H54 (cell line): Measurements from ENCODE around the gene DOCK7.
"Not testable (repeated sequence)": the region's sequence is repeated elsewhere in the genome, so short reads cannot be mapped to it uniquely, and the experiment has no call there.

ENCODE experiments used
- DNase-seq: peaks from one replicate; pipeline ENCODE4 v3.0.0; 2011; ENCODE audit warnings: low spot score, mixed read lengths; ENCODE audit not compliant: insufficient read length
- FAIRE-seq: peaks from 3 replicates; lab custom pipeline; 2011; peaks lifted over from hg19 to GRCh38; lab: Jason Lieb, UNC
- POLR2A ChIP-seq: IDR thresholded peaks from 2 replicates; pipeline ENCODE4 v1.6.1; 2011; ENCODE audit warnings: low read depth, mild to moderate bottlenecking, low read length

The DOCK7 gene, protein sequence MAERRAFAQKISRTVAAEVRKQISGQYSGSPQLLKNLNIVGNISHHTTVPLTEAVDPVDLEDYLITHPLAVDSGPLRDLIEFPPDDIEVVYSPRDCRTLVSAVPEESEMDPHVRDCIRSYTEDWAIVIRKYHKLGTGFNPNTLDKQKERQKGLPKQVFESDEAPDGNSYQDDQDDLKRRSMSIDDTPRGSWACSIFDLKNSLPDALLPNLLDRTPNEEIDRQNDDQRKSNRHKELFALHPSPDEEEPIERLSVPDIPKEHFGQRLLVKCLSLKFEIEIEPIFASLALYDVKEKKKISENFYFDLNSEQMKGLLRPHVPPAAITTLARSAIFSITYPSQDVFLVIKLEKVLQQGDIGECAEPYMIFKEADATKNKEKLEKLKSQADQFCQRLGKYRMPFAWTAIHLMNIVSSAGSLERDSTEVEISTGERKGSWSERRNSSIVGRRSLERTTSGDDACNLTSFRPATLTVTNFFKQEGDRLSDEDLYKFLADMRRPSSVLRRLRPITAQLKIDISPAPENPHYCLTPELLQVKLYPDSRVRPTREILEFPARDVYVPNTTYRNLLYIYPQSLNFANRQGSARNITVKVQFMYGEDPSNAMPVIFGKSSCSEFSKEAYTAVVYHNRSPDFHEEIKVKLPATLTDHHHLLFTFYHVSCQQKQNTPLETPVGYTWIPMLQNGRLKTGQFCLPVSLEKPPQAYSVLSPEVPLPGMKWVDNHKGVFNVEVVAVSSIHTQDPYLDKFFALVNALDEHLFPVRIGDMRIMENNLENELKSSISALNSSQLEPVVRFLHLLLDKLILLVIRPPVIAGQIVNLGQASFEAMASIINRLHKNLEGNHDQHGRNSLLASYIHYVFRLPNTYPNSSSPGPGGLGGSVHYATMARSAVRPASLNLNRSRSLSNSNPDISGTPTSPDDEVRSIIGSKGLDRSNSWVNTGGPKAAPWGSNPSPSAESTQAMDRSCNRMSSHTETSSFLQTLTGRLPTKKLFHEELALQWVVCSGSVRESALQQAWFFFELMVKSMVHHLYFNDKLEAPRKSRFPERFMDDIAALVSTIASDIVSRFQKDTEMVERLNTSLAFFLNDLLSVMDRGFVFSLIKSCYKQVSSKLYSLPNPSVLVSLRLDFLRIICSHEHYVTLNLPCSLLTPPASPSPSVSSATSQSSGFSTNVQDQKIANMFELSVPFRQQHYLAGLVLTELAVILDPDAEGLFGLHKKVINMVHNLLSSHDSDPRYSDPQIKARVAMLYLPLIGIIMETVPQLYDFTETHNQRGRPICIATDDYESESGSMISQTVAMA (N-terminal part only)

DNA sequence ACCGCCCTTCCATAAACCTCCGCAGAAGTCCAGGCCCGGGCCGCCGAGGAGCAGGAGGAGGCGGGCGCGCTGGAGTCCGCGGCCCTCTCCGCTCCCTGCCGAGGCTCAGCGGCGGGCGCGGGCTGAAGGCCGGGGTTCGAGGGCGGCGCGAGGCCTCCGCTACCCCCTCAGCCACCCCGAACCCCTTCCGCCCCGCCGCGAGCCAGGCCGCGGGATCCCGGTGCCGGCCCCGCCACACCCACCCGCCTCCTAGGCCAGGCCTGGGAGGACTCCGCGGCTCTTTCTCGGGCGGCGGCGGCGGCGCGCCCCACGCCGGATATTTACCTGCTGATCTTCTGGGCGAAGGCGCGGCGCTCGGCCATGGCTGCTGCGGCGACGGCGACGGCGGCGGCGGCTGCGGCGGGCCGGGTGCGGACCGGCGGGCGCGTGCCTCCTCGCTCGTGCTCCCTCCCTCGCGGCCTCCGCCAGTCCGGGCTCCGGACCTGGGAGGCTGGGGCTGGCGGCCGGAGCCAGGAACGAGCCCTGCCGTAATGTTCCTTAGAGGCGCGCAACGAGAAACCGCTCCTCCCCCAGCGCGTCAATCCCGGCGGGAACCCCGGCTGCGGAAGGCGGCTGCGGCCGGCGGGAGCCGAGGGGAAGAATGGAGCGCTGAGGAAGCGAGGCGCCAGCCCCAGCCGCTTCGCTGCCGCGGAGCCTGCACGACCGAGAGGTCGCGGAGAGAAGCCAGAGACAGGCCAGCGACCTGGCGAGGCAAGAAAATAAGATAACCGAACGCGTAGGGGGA lies at the start of gene DOCK7:
DOCK7 (minus strand) TSS at position 484 of the 784 bp plus-strand sequence; CDS start at position 362, 122 bp downstream.
- FAIRE-seq (no peak), DNase-seq (peak; percentile 59)
- peak; percentile 74 for TF ChIP-seq POLR2A

DNA sequence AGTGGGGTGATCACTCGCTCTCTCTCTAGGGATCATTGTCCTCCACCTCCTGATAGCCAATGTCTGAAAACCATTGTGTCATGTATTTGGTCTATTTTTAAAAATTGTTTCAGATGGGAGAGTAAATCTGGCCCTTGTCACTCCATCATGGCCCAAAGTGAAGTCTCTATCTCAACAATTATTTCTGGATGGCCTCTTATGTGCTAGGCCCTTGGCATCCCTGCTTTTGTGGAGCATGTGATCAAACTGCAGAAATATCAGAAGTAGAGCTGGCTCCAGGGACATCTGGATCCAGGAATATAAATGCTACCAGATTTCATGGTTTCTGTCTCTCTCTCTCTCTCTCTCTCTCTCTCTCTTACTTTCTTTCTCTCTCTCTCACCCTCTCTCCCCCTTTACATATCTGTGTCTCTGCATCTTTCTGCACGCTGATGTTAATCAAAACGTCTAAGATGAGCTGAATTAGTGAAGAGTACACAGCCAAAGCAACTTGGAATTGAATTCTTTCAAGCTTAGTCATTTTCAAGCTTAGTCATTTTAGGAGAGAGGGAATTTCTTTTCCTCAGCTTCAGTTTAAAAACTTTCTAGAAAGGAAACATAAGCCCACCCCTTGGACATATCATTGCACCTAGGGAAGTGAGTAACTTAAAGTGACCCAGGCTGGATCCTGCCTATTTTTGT lies 47.4 kb upstream of the DOCK7 start:
- DNase-seq (peak; percentile 19), FAIRE-seq (peak; percentile 84)
- TF ChIP-seq POLR2A: no peak

DNA sequence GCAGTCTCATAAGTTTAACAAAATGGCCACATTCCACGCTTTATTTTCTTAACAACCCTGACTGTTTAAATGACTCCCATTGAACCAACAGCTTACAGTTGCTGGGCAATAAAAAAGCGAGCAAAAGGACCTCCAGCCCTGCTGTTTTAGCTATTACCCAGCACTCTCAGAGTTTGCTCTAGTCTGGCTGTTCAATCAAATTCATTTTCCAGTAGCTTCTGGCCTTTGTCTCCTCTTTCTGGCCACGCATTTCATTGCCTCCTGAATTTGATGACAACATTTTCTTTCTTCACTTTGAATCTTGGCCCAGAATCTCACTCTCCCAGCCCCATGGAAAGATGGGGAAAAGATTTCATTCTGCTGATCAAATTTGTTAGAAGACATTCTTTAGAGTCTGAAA lies 44.1 kb upstream of the DOCK7 start:
- TF ChIP-seq POLR2A: no peak
- FAIRE-seq (peak; percentile 11), DNase-seq (no peak)

DNA sequence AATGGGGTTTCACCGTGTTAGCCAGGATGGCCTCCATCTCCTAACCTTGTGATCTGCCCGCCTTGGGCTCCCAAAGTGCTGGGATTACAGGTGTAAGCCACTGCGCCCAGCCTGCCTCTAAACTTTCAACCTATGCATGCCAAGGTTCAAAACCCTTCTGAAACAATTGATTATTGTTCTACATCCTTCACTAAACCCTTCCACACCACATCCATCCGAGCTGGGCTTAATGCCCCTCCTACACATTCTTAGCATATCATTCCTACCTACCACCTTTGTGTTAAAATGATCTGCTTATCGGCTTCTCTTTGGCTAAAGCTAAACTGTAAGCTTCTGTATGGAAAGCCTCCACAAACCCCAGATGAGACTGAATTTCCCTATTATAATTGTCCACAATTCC lies 40.8 kb upstream of the DOCK7 start:
- TF ChIP-seq POLR2A: no peak
- DNase-seq (no peak), FAIRE-seq (no peak)

DNA sequence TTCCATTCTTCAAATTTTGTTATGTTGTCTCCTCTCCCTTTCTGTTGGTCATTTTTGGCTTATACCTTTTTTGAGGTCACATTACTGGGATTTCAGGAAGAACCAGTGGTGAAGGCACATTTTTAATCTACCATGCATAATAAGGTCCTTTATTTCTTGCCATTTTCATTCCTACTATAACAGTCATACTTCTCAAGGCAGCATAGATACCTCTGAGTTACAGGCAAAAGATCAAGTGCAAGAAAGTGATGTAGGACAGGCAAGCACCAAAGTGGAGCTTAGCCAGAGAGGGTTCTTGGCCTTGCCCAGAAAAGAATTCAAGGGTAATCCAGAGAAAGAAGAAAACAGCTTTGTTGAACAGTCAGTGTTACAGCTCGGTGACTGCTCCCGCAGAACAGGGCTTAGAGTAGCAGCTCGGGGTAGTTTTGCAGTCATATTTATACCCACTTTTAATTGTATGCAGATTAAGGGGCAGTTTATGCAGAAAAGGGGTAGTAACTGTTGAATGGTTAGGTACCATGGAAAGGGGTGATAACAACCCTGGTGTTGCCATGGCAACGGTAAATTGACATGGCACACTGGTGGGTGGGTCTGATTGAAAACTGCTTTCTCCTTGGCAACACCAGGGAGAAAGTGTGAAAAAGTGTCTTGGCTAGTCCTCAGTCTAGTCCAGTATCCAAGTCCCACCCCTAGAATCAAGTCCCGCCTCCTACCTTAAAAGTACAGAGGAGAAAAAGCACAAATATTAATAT lies 39.6 kb upstream of the DOCK7 start:
- DNase-seq: no peak
- peak; percentile 6 for FAIRE-seq
- no peak for TF ChIP-seq POLR2A

DNA sequence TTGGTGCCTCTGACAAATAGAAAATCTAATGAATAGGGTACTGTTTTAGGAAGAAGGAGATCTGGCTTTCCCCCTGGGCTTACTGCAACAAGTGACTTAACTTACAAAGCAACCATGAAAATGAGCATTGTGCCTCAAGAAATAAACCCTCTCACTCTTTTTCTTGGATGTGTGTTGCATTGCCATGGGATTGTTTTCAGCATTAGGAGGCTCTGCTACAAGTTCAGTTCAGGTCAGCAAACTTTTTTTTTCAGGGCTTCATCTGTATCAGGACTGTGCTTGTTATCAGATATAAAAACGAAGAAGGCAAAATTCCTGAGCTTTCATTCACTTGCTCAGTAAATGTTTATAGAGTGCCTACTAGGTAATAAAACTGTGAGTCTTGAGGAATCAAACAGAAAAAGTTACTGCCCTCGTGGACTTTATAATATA lies 37.8 kb upstream of the DOCK7 start:
- no peak for TF ChIP-seq POLR2A
- FAIRE-seq: no peak
- DNase-seq: no peak

DNA sequence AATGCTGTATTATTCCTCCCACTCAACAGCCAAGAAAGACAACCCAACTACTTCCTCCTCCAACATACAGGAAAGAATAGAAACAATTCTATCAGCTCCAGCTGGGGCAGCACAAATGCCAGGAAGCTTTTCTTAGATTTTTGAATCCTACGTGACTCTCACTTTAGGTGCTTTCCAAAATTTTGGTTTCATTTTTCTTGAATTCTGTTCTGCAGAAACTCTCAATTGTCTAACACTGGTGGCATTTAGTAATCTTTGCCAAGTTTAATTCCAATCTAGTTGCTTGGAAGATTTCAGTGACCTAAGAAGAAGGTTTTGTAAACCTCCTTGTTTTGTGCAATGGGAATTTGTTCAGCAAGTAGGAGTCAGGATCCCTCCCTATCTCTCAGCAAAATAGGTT lies 37.1 kb upstream of the DOCK7 start:
- peak; percentile 65 for FAIRE-seq
- no peak for TF ChIP-seq POLR2A
- DNase-seq: no peak

DNA sequence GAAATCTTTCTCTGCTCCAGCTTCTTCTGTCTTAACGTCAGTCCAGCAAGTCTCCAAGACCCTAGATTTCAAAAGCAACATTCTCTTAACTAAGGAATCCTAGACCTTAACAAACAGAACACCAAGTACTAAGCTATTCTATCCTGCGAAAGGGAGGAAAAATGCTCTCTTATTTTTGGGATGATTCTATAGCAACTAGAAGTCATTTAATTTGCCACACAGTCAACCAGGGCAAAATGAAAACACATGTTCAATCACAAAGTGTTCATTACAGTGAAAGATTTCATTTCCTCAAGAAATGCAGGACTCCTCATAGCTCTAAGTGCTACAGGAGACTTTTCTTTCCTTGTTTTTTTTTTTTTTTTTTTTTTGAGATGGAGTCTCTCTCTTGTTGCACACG lies 36.2 kb upstream of the DOCK7 start:
- no peak for TF ChIP-seq POLR2A
- FAIRE-seq: no peak
- DNase-seq: no peak

DNA sequence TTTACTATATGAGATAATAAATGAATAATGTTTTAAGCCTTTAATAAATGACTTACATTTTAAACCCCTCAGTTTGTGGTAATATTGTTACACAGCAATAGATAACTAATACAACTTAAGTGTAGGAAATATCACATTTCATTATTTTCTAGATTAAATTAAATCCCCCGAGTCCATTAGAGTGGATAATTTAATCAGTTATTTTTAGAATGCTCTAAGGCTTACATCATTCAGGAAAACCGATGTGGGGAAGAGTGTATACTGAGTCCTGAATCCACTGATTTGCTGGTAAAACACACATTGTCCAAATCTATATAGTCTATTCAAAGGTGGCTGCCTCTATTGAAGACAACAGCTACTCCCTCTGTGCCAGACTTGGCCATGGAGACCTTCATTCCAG lies 35.7 kb upstream of the DOCK7 start:
- DNase-seq (no peak), FAIRE-seq (no peak)
- no peak for TF ChIP-seq POLR2A

DNA sequence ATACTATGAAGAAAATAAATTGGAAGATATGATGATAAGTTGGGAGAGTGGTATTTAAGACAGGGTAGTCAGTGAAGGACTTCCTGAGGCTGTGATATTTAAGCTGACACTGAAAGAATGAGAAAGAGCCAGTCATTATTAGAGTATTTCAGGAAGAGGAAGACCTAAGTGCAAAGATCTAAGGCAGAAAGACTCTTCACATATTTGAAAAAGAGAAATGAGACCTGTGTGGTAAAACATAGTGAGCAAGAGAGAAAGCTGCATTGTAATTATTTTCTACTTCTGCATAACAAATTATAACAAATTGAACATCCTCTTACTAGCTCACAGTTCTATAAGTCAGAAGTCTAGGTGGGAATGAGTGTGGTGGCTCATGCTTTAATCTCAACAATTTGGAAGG lies 34.6 kb upstream of the DOCK7 start:
- no peak for FAIRE-seq
- no peak for DNase-seq

DNA sequence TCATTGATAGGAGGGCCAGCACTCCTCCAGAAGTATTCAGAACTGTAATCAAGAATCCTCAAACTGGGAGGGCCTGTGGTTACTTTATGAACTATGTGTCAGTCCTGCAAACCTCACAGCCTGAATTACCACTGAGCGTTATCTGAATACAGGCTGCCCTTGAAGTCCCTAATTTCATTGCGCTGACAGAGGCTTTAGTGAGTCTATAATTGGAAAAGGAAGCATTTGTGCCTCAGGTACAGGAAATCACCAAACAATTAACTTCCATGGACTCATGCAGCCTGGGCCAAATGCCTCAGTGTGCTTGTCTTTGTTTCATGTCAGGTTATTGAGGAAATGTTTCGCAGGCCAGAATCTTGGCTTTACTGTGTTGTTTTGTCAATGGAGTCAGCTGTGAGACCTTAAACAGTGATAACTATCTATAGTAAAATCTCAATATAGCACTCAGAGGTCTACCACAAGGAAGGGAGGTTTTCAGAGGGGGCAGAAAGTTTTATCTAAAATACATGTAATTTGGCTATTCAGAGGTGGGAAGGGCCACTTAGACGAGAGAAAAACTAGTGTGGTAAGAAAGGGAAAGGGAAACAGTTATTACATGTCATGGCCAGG lies 32.9 kb upstream of the DOCK7 start:
- TF ChIP-seq POLR2A: no peak
- DNase-seq: no peak
- no peak for FAIRE-seq

More for the DNA sequence above, 34.6 kb upstream of the DOCK7 start:
- TF ChIP-seq POLR2A: no peak

DNA sequence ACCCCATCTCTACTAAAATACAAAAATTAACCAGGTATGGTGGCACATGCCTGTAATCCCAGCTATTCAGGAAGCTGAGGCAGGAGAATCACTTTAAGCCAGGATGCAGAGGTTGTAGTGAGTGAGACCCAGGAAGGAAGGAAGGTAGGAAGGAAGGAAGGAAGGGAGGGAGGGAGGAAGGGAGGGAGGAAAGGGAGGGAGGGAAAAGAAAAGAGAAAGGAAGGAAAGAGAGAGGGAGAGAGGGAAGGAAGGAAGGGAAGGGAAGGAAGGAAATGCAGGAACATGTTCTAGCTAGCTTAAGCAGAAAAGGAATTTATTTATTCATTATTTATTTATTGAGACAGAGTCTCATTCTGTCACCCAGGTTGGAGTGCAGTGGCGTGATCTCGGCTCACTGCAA lies 30.2 kb upstream of the DOCK7 start:
- not testable (repeated sequence) for FAIRE-seq, DNase-seq
